HG03025 (cell line): ENCODE results near the gene CCDC74A.
"Not testable (repeated sequence)": the region's sequence is repeated elsewhere in the genome, so short reads cannot be mapped to it uniquely, and the experiment has no call there.

Source experiments
- ATAC-seq: cut with Tn5 transposase; IDR thresholded peaks from one replicate; pipeline ENCODE4 v1.9.1; 2021; ENCODE audit warnings: mild to moderate bottlenecking, moderate library complexity; ENCODE audit not compliant: unreplicated experiment, low FRiP score

Gene CCDC74A

GRCh38 chr2:131498321-131498973, 29.2 kb upstream of the CCDC74A start:
- peak; percentile 86 for ATAC-seq

GRCh38 chr2:131503587-131503986, 24.1 kb upstream of the CCDC74A start:
- not testable (repeated sequence) for ATAC-seq

GRCh38 chr2:131504082-131504750, 23.5 kb upstream of the CCDC74A start:
- not testable (repeated sequence) for ATAC-seq

GRCh38 chr2:131509615-131510014, 18.1 kb upstream of the CCDC74A start:
- ATAC-seq = no peak

GRCh38 chr2:131511291-131511968, 16.3 kb upstream of the CCDC74A start:
- not testable (repeated sequence) for ATAC-seq

- ATAC-seq = not testable (repeated sequence)
These were observed 15.5 kb upstream of the CCDC74A start for GRCh38 chr2:131511969-131512870.

- peak; percentile 47 for ATAC-seq
These were observed 13.1 kb upstream of the CCDC74A start for GRCh38 chr2:131514408-131515166.

- ATAC-seq = not testable (repeated sequence)
These were observed 12.5 kb upstream of the CCDC74A start for GRCh38 chr2:131515235-131515634.

- no peak for ATAC-seq
These were observed 11.7 kb upstream of the CCDC74A start for GRCh38 chr2:131516011-131516410.

GRCh38 chr2:131516621-131517020, 11.1 kb upstream of the CCDC74A start:
- ATAC-seq = not testable (repeated sequence)

GRCh38 chr2:131517106-131517831, 10.4 kb upstream of the CCDC74A start:
- ATAC-seq = no peak

GRCh38 chr2:131517856-131518255, 9.8 kb upstream of the CCDC74A start:
- ATAC-seq = not testable (repeated sequence)

- not testable (repeated sequence) for ATAC-seq
These were observed 9.2 kb upstream of the CCDC74A start for GRCh38 chr2:131518531-131518930.

- ATAC-seq = no peak
These were observed 8.2 kb upstream of the CCDC74A start for GRCh38 chr2:131519466-131519865.

- ATAC-seq = not testable (repeated sequence)
These were observed 7.7 kb upstream of the CCDC74A start for GRCh38 chr2:131519871-131520470.

GRCh38 chr2:131520526-131520925, 7.2 kb upstream of the CCDC74A start:
- no peak for ATAC-seq

GRCh38 chr2:131521524-131521923, 6.2 kb upstream of the CCDC74A start:
- ATAC-seq = not testable (repeated sequence)

- no peak for ATAC-seq
These were observed 5.5 kb upstream of the CCDC74A start for GRCh38 chr2:131521961-131522781.
